Measurements from ENCODE around the gene OR2M2. TPM values are rescaled to one million over a fixed set of nuclear protein-coding genes. Genes with fewer than 3 reads are reported as not detected.

OR2M2 gene, protein sequence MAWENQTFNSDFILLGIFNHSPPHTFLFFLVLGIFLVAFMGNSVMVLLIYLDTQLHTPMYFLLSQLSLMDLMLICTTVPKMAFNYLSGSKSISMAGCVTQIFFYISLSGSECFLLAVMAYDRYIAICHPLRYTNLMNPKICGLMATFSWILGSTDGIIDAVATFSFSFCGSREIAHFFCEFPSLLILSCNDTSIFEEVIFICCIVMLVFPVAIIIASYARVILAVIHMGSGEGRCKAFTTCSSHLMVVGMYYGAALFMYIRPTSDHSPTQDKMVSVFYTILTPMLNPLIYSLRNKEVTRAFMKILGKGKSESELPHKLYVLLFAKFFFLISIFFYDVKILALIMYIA
- total RNA-seq, result not detected in 2 replicates

DNA sequence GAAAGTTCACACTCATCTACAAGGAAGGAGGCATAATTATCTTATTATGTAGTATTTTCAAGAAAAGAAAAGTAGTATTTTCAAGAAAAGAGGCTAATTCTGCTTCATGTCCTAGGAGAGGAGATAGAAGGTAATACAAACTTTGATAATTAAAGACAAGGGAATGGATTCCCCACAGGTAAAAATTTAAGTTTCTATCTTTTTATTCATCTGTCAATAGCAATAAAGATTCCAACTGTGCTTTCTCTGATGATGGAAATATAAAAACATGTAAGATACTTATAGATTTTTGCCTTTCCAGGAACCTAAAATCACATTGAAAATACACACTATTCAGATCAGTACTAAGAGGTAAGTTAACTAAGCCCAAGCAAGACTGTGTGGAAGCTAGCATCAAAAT, at the start of gene OR2M2:
TSS of gene OR2M2 (plus strand) at position 301 of the 400 bp plus-strand sequence. CDS start 5,165 bp downstream, outside the sequence.

DNA sequence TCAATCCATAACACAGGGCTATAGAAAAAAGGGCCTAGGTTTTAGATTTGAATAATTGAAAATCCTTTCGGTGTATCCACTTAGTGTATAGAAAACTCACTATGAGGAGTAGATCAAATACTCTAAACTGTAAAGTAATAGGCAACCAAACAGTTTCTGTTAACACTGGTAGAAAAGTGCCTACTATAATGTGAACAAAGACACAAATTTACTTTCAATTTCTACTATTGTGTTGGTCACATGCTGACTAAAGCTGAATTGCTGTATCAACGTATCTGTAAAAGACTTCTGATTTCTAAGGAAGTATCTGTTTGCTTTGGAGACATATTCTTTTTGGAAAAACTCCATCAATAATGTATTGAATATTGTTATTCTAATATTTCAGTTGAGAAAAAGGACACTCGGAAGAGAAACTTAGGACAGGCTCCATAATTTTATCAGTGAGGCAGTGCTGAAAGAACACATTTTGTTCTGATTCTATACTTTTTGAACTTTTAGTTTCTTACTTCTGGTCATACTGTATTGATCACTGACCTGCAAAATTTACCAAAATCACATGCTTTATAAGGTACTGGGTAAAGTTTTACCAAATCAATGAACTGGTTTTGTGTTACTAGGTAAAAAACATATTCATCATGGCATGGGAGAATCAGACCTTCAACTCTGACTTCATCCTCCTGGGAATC, 30.0 kb upstream of the OR2M2 start, which contains the start of gene OR2M5:
TSS of gene OR2M5 (plus strand) at position 636 of the 686 bp plus-strand sequence. CDS start at position 636, 0 bp downstream.

DNA sequence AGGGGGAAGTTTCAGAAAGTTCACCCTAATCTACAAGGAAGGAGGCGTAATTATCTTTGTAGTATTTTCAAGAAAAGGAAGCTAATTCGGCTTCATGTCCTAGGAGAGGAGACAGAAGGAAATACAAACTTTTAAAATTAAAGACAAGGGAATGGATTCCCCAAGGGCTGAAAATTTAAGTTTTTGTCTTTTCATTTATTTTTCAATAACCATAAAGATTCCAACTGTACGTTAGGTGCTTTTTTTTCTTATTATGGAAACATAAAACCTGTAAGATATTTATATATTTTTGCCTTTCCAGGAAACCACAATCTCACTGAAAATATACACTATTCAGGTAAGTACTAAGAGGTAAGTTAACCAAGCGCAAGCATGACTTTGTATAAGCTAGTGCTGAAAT, 22.3 kb downstream of the OR2M2 start, which contains the start of gene OR2M3:
TSS of gene OR2M3 (plus strand) at position 301 of the 400 bp plus-strand sequence. CDS start 5,803 bp downstream, outside the sequence.

Other genes starting within 250 kb of the OR2M2 start
- not detected in 2 replicates for gene OR2AJ1, start 249.9 kb upstream of the OR2M2 start, total RNA-seq
- not detected in 2 replicates for gene OR2L8, start 226.0 kb upstream of the OR2M2 start, total RNA-seq
- not detected in 2 replicates for gene OR2AK2, start 209.6 kb upstream of the OR2M2 start, total RNA-seq
- not detected in 2 replicates for gene OR2L5, start 161.2 kb upstream of the OR2M2 start, total RNA-seq
- gene OR2L2, start 144.8 kb upstream of the OR2M2 start, total RNA-seq, result under 0.01 TPM in 1 of 2 replicates, not detected in the other
- gene OR2L3, start 128.0 kb upstream of the OR2M2 start, total RNA-seq, result not detected in 2 replicates
- gene OR2L13, start 79.6 kb upstream of the OR2M2 start, total RNA-seq, result not detected in 2 replicates
- not detected in 2 replicates for gene OR2M5, start 29.7 kb upstream of the OR2M2 start, total RNA-seq
- not detected in 2 replicates for gene OR2M3, start 22.4 kb downstream of the OR2M2 start, total RNA-seq
- not detected in 2 replicates for gene OR2M4, start 56.6 kb downstream of the OR2M2 start, total RNA-seq
- gene OR2T33, start 103.2 kb downstream of the OR2M2 start, total RNA-seq, result not detected in 2 replicates
- gene OR2T12, start 128.6 kb downstream of the OR2M2 start, total RNA-seq, result not detected in 2 replicates
- not detected in 2 replicates for gene OR2M7, start 149.7 kb downstream of the OR2M2 start, total RNA-seq
- gene OR14C36, start 174.0 kb downstream of the OR2M2 start, total RNA-seq, result not detected in 2 replicates
- gene OR2T4, start 186.8 kb downstream of the OR2M2 start, total RNA-seq, result not detected in 2 replicates
- gene OR2T6, start 200.9 kb downstream of the OR2M2 start, total RNA-seq, result not detected in 2 replicates
- gene OR2T1, start 228.2 kb downstream of the OR2M2 start, total RNA-seq, result not detected in 2 replicates